Right lobe of liver (tissue), 6 donors: Measurements from ENCODE around the gene C18orf63. TPM values are rescaled to one million over a fixed set of nuclear protein-coding genes. Genes with fewer than 3 reads are reported as not detected.

Experiments
- ATAC-seq, 4 donors: fragments of 200-7000 bp; cut with Tn5 transposase; one replicate each; pipeline ENCODE4 v1.9.1; 2020; ENCODE audit warnings: mild to moderate bottlenecking in 4 of 4, moderate library complexity in 4 of 4
- DNase-seq, 3 donors: peaks; one replicate each; pipeline ENCODE4 v3.0.0-alpha.2; 2020
- H3K27ac ChIP-seq, 3 donors: fragments of 200-600 bp; one replicate each; pipeline ENCODE4 v1.8.0; 2022
- H3K27me3 ChIP-seq, 2 donors: fragments of 200-600 bp; one replicate each; pipeline ENCODE4 v1.8.0; 2022
- H3K36me3 ChIP-seq, 4 donors: fragments of 200-600 bp; sonication (generic) in 1 of 4; one replicate each; pipeline versions ENCODE4 v1.5.1 to v1.8.0; 2017 to 2022; ENCODE audit warnings: control low read depth in 1 of 4
- H3K4me1 ChIP-seq, 4 donors: fragments of 200-600 bp; sonication (generic) in 1 of 4; one replicate each; pipeline versions ENCODE4 v1.5.1 to v1.8.0; 2017 to 2022; ENCODE audit warnings: control low read depth in 1 of 4
- H3K4me3 ChIP-seq, 3 donors: fragments of 200-600 bp; one replicate each; pipeline ENCODE4 v1.8.0; 2022
- H3K9me3 ChIP-seq, 4 donors: fragments of 200-600 bp; sonication (generic) in 1 of 4; one replicate each; pipeline versions ENCODE4 v1.5.1 to v1.8.0; 2017 to 2022; ENCODE audit warnings: control low read depth in 1 of 4
- POLR2A ChIP-seq: fragments of 450-650 bp; IDR thresholded peaks from one replicate; pipeline ENCODE4 v1.6.1; 2017; ENCODE audit warnings: antibody characterized with exemption, mild to moderate bottlenecking
- WGBS: methylation state at CpG from one replicate; pipeline ENCODE4 v1.1.6; 2018; ENCODE audit warnings: low coverage, low lambda C conversion rate; ENCODE audit not compliant: insufficient coverage; ENCODE audit errors: missing lambda C conversion rate; 5-methylcytosine and 5-hydroxymethylcytosine counted together
- intact Hi-C, 2 donors: fragments of 100-400 bp; cut with DNase I; formaldehyde crosslinking; loops; one replicate each; pipeline versions ENCODE4 v1.11.2 to v1.14.1; 2022
- total RNA-seq, 6 experiments: library from RNA; depleted of rRNA in 2 of 6; stranded (reverse); fragments of >200 nt in 2 of 6; fragmentation: NEBNext Ultra II Directional in 3 of 6; extraction: Animal tissue kit (Norgen Biotek cat#: 25700) in 3 of 6; gene quantifications; one replicate each; pipeline versions ENCODE4 v1.1.0 to v1.2.4, GENCODE V29; 2016 to 2023
- TF ChIP-seq, protein P1 (sequence below), 4 donors: fragments of 200-600 bp in 3 of 4; fragments of 450-650 bp in 1 of 4; IDR thresholded peaks; one replicate each; pipeline versions ENCODE4 v1.5.1 to v1.8.0; 2016 to 2022; ENCODE audit warnings: antibody characterized with exemption in 4 of 4, mild to moderate bottlenecking in 2 of 4
- donor health status: DM: no; HTN: yes; CAD: no.
- donor health status: DM: no; HTN: no; CAD: no.
- donor health status: DM: no; HTN: no; CAD: no.
- donor health status: DM: no; HTN: yes; CAD: no.
- donor health status: DM: no; HTN: yes; CAD: no.

The C18orf63 gene
- total RNA-seq, 6 experiments from 2014 or later, result not detected

DNA sequence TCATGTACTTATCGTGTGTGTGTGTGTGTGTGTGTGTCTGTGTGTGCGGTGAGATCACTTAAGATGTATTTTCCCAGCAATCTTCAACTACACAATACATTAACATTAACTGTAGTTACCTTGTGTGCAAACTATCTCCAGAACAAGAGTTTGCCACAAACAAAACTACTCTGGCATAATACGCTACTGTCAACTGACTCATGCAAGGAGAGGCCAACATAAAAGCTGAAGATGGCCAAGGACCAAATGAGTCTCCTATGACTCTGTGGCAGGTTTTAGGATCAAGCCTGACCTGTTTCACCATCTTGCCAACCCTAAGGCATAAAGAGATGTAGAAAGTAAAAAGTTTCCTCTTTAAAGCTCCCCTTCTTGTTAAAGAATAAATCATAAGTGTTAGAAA lies 44.0 kb upstream of the C18orf63 start:
- WGBS, result 55% methylated on average over 3 of the region's 3 CpGs
- peaks cover 0 to 18% (median 5%) of the 10 kb centered on the region in 4 donors for H3K36me3 ChIP-seq
- no peak overlapping the region for H3K27ac ChIP-seq
- ATAC-seq (no peak), DNase-seq (no peak)
- H3K27me3 ChIP-seq, result no peaks in the 10 kb centered on the region
- H3K9me3 ChIP-seq, result no peaks in the 10 kb centered on the region
- peaks cover 0 to 99% (median 38%) of the 10 kb centered on the region in 4 donors for H3K4me1 ChIP-seq
- no peak overlapping the region for H3K4me3 ChIP-seq
- no peak for TF ChIP-seq POLR2A
- TF ChIP-seq, protein P1, sequence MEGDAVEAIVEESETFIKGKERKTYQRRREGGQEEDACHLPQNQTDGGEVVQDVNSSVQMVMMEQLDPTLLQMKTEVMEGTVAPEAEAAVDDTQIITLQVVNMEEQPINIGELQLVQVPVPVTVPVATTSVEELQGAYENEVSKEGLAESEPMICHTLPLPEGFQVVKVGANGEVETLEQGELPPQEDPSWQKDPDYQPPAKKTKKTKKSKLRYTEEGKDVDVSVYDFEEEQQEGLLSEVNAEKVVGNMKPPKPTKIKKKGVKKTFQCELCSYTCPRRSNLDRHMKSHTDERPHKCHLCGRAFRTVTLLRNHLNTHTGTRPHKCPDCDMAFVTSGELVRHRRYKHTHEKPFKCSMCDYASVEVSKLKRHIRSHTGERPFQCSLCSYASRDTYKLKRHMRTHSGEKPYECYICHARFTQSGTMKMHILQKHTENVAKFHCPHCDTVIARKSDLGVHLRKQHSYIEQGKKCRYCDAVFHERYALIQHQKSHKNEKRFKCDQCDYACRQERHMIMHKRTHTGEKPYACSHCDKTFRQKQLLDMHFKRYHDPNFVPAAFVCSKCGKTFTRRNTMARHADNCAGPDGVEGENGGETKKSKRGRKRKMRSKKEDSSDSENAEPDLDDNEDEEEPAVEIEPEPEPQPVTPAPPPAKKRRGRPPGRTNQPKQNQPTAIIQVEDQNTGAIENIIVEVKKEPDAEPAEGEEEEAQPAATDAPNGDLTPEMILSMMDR (IDR thresholded peaks at IDR 0.05), result no peak
- intact Hi-C loops, result no loop called here

DNA sequence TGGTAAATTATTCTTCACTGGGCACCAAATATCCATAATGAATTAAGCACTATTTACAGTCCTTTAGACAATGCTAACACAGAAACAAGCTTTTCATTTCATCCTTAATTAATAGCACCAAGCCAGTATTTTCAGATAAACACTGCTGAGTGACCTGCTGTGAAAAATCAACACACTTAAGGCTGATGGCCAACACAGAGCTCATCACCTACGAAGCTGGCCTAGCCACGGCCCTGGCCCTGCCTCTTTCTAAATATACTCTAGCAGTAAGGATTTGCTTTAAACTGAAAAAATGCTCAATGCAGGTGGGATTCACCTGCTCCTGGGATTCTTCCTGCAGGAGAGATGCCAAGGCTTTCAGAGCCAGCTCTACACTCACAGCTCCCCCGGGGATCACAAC lies 42.2 kb upstream of the C18orf63 start:
- no peak overlapping the region for H3K4me3 ChIP-seq
- H3K36me3 ChIP-seq, result peaks cover 0 to 28% (median 9%) of the 10 kb centered on the region in 4 donors
- peaks cover 3 to 99% (median 47%) of the 10 kb centered on the region in 4 donors for H3K4me1 ChIP-seq
- DNase-seq (no peak), ATAC-seq (peak; percentile 7 to 19 (median 13))
- no peaks in the 10 kb centered on the region for H3K27me3 ChIP-seq
- no peak for TF ChIP-seq POLR2A
- TF ChIP-seq, protein P1 (IDR thresholded peaks at IDR 0.05), result no peak
- H3K9me3 ChIP-seq, result no peaks in the 10 kb centered on the region
- peak overlapping the region in 2 of 3 donors; percentile 9 to 10 for H3K27ac ChIP-seq
- intact Hi-C loops, result no loop called here
- WGBS, result 44% methylated on average over 3 of the region's 3 CpGs

DNA sequence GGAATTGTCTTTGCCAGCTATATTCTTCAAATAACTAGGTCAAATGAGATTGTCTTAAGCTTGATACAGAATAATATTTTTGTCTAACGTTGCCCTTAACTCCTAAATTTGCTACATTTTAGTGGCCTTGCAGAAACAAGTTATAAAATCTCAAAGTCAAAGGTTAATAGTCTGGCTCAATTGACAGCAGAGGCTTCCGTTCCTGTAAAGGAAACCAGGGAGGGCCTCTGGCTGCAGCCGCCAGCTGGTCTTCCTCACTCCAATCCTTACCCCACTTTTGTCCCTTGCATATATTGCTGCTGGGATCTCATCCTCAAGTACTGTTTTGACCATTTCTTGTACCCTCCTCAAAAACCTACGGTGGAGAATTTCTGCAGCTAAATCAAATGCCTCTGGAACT lies 40.9 kb upstream of the C18orf63 start:
- DNase-seq (no peak), ATAC-seq (no peak)
- Histone ChIP-seq H3K4me1 (peaks cover 5 to 99% (median 48%) of the 10 kb centered on the region in 4 donors), H3K4me3 (no peak overlapping the region), H3K27me3 (no peaks in the 10 kb centered on the region), H3K27ac (peak overlapping the region in 1 of 3 donors; percentile 43), H3K36me3 (peaks cover 0 to 37% (median 9%) of the 10 kb centered on the region in 4 donors), H3K9me3 (no peaks in the 10 kb centered on the region)
- intact Hi-C loops, result no loop called here
- 35% methylated on average over 4 of the region's 4 CpGs for WGBS
- TF ChIP-seq POLR2A, result no peak

DNA sequence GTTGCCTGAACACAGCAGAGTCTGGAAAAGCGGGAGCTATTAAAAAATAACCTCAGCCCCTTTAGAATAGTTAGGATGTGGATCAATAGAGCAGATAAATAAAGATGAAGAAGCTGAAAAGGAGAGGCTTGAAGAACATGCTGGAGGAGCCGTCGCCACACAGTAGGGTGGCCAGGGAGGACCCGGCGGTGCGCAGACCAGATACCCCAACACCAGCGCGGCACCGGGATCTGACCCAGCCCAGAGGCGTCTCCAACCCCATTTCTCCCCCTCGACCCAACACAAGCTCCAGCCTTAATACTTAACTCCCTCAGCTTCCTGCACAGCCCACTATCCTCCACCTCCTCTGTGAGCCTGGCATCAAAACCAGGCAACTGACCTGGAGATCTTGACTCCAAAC lies 39.9 kb upstream of the C18orf63 start:
- no peak for ATAC-seq
- no peaks in the 10 kb centered on the region for H3K9me3 ChIP-seq
- H3K36me3 ChIP-seq, result peaks cover 0 to 37% (median 9%) of the 10 kb centered on the region in 4 donors
- peak overlapping the region in 1 of 3 donors; percentile 43 for H3K27ac ChIP-seq
- H3K4me3 ChIP-seq, result no peak overlapping the region
- no peak for TF ChIP-seq POLR2A
- TF ChIP-seq, protein P1 (IDR thresholded peaks at IDR 0.05), result no peak
- no peaks in the 10 kb centered on the region for H3K27me3 ChIP-seq
- 82% methylated on average over 8 of the region's 11 CpGs for WGBS
- DNase-seq, result no peak
- intact Hi-C loops, result no loop called here
- peaks cover 5 to 99% (median 46%) of the 10 kb centered on the region in 4 donors for H3K4me1 ChIP-seq

DNA sequence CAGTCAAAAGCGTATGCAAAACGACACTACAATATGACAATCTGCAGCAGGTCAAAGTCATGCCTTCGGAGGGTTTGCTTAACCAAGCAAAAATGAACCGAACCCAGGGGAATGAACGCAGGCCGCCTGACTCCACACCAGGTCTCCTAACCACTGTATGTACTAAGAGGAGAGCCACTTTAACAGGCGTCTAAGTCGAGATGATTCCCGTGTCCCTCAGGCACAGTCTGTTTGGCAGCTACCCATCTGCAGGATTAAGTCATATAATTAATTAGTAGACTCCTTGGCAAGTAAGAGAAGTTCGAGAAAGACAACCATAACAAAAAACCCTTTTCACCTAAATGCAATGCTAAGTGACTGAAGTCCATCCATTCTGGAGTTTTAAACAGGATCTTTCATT lies 39.0 kb upstream of the C18orf63 start:
- H3K4me3 ChIP-seq, result peak overlapping the region in 1 of 3 donors; percentile 10
- peak overlapping the region in 1 of 3 donors; percentile 84 for H3K27ac ChIP-seq
- peak in 2 of 4 donors; percentile 3 to 18 for ATAC-seq

More for the DNA sequence above, 39.0 kb upstream of the C18orf63 start:
- TF ChIP-seq, protein P1 (IDR thresholded peaks at IDR 0.05), result no peak
- no peak for TF ChIP-seq POLR2A
- DNase-seq, result no peak
- peaks cover 0 to 44% (median 9%) of the 10 kb centered on the region in 4 donors for H3K36me3 ChIP-seq
- WGBS, result 29% methylated on average over 10 of the region's 10 CpGs
- H3K27me3 ChIP-seq, result no peaks in the 10 kb centered on the region
- intact Hi-C loops, result no loop called here
- peaks cover 5 to 99% (median 47%) of the 10 kb centered on the region in 4 donors for H3K4me1 ChIP-seq
- H3K9me3 ChIP-seq, result no peaks in the 10 kb centered on the region
